Measurements from ENCODE around the gene CHST9. TPM values are rescaled to one million over a fixed set of nuclear protein-coding genes. Genes with fewer than 3 reads are reported as not detected.

CHST9 gene
- total RNA-seq, 1 donor from 2014 or later = 0.03 TPM

GRCh38 chr18:27057519-27058234, 127.4 kb downstream of the CHST9 start:
- H3K9me3 ChIP-seq = no peaks in the 10 kb centered on the region
- no peak for DNase-seq
- no peaks in the 10 kb centered on the region for H3K27me3 ChIP-seq
- H3K4me1 ChIP-seq = no peaks in the 10 kb centered on the region
- H3K4me3 ChIP-seq = no peak overlapping the region
- ATAC-seq = no peak
- H3K36me3 ChIP-seq = no peaks in the 10 kb centered on the region
- no peak for TF ChIP-seq CTCF (IDR thresholded peaks at IDR 0.05)
- H3K27ac ChIP-seq = no peak overlapping the region
- intact Hi-C loops (cut with DNase I) = no loop called here

GRCh38 chr18:27054926-27055325, 130.2 kb downstream of the CHST9 start:
- DNase-seq = no peak
- intact Hi-C loops (cut with DNase I) = no loop called here
- no peaks in the 10 kb centered on the region for H3K36me3 ChIP-seq
- H3K4me3 ChIP-seq = no peak overlapping the region
- H3K9me3 ChIP-seq = no peaks in the 10 kb centered on the region
- no peak overlapping the region for H3K27ac ChIP-seq
- no peaks in the 10 kb centered on the region for H3K4me1 ChIP-seq
- no peaks in the 10 kb centered on the region for H3K27me3 ChIP-seq
- ATAC-seq = no peak
- no peak for TF ChIP-seq CTCF (IDR thresholded peaks at IDR 0.05)

- no peak for ATAC-seq
- H3K36me3 ChIP-seq = no peaks in the 10 kb centered on the region
- no peaks in the 10 kb centered on the region for H3K4me1 ChIP-seq
- H3K9me3 ChIP-seq = no peaks in the 10 kb centered on the region
- no peaks in the 10 kb centered on the region for H3K27me3 ChIP-seq
- no peak overlapping the region for H3K4me3 ChIP-seq
- no peak for TF ChIP-seq CTCF (IDR thresholded peaks at IDR 0.05)
- H3K27ac ChIP-seq = no peak overlapping the region
- intact Hi-C loops (cut with DNase I) = no loop called here
- DNase-seq = no peak
Measured at GRCh38 chr18:27049969-27050368, 135.1 kb downstream of the CHST9 start.

GRCh38 chr18:27045342-27045741, 139.8 kb downstream of the CHST9 start:
- Histone ChIP-seq H3K4me1 (no peaks in the 10 kb centered on the region), H3K9me3 (no peaks in the 10 kb centered on the region), H3K4me3 (no peak overlapping the region), H3K27ac (no peak overlapping the region), H3K27me3 (no peaks in the 10 kb centered on the region), H3K36me3 (no peaks in the 10 kb centered on the region)
- TF ChIP-seq CTCF (IDR thresholded peaks at IDR 0.05) = no peak
- no peak for DNase-seq
- intact Hi-C loops (cut with DNase I) = no loop called here
- ATAC-seq = no peak

GRCh38 chr18:27042177-27042576, 142.9 kb downstream of the CHST9 start:
- Histone ChIP-seq H3K4me3 (no peak overlapping the region), H3K4me1 (no peaks in the 10 kb centered on the region), H3K9me3 (no peaks in the 10 kb centered on the region), H3K36me3 (no peaks in the 10 kb centered on the region), H3K27ac (no peak overlapping the region), H3K27me3 (peaks cover 8% of the 10 kb centered on the region)
- intact Hi-C loops (cut with DNase I) = no loop called here
- ATAC-seq (no peak), DNase-seq (no peak)
- no peak for TF ChIP-seq CTCF (IDR thresholded peaks at IDR 0.05)

- TF ChIP-seq CTCF (IDR thresholded peaks at IDR 0.05) = no peak
- no peak for DNase-seq
- no peaks in the 10 kb centered on the region for H3K9me3 ChIP-seq
- H3K4me3 ChIP-seq = no peak overlapping the region
- no peaks in the 10 kb centered on the region for H3K4me1 ChIP-seq
- no peak for ATAC-seq
- intact Hi-C loops (cut with DNase I) = no loop called here
- H3K36me3 ChIP-seq = no peaks in the 10 kb centered on the region
- H3K27me3 ChIP-seq = peaks cover 8% of the 10 kb centered on the region
- no peak overlapping the region for H3K27ac ChIP-seq
Measured at GRCh38 chr18:27040796-27041195, 144.3 kb downstream of the CHST9 start.
